ENCODE measurements around the gene EEIG1. TPM values are rescaled to one million over a fixed set of nuclear protein-coding genes. Genes with fewer than 3 reads are reported as not detected.

The EEIG1 gene
- total RNA-seq, 4 donors from 2014 or later, result 71.8 to 219 (median 122) TPM

GRCh38 chr9:127981559-127982121 lies 851 bp upstream of the EEIG1 start:
- no peaks in the 10 kb centered on the region for H3K27me3 ChIP-seq
- H3K9me3 ChIP-seq, result no peaks in the 10 kb centered on the region
- H3K4me1 ChIP-seq, result peaks cover 0 to 28% (median 18%) of the 10 kb centered on the region in 4 donors
- H3K36me3 ChIP-seq, result no peaks in the 10 kb centered on the region
- TF ChIP-seq CTCF (IDR thresholded peaks at IDR 0.05), result no peak
- no peak for TF ChIP-seq POLR2A (IDR thresholded peaks at IDR 0.05)
- H3K27ac ChIP-seq, result peak overlapping the region; percentile 95 to 99 (median 96)
- no peak for DNase-seq
- peak overlapping the region; percentile 91 to 97 (median 97) for H3K4me3 ChIP-seq

- Histone ChIP-seq H3K27ac (peak overlapping the region; percentile 95 to 99 (median 96)), H3K4me1 (peaks cover 0 to 40% (median 28%) of the 10 kb centered on the region in 4 donors), H3K36me3 (no peaks in the 10 kb centered on the region), H3K9me3 (no peaks in the 10 kb centered on the region), H3K27me3 (no peaks in the 10 kb centered on the region), H3K4me3 (peak overlapping the region; percentile 91 to 97 (median 97))
- peak; percentile 75 to 87 (median 86) for DNase-seq
- TF ChIP-seq POLR2A (IDR thresholded peaks at IDR 0.05) (peak; percentile 91 to 93), CTCF (IDR thresholded peaks at IDR 0.05) (no peak)
Observed at GRCh38 chr9:127980060-127980705, 606 bp downstream of the EEIG1 start.

DNA sequence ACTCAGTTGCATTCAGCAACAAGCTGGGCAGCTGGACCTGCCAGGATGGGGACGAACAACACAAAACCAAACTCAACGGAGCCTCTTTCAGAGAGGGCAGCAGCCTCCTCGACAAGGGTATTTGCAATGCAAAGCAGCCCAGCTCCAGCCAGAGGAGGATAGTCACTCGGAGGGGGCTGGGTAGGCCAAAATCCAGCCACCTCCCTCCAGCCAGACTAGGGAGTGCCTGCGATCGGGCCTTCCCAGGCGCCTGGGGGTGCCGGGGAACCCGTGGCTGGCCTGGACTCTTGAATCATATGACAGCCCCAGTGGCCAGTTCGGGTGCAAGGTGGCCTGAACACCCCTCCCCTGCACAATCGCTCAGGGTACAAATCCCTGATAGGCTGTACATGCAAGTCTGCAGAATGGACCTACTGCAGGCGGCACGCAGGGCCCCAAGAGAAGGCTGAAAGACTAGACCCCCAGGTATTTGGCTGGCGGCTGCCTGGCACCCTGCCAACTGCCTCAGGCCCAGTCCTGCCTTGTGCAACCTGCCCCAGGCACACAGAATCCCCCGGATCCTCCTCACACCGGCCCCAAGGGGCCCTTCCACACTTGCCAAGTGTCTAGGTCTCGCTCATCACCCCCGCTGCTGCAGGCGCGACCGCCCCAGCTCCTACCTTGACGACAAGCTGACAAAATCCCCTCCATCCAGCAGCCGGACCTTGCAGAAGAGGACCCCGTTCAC lies 1.3 kb downstream of the EEIG1 start:
- H3K36me3 ChIP-seq, result no peaks in the 10 kb centered on the region
- H3K27me3 ChIP-seq, result no peaks in the 10 kb centered on the region
- no peaks in the 10 kb centered on the region for H3K9me3 ChIP-seq
- peak overlapping the region; percentile 95 to 99 (median 96) for H3K27ac ChIP-seq
- peak; percentile 79 to 87 (median 81) for DNase-seq
- TF ChIP-seq POLR2A (IDR thresholded peaks at IDR 0.05) (peak; percentile 23 to 24), CTCF (IDR thresholded peaks at IDR 0.05) (peak in 1 of 6 experiments; percentile 15)
- peak overlapping the region; percentile 91 to 97 (median 97) for H3K4me3 ChIP-seq
- H3K4me1 ChIP-seq, result peaks cover 0 to 47% (median 32%) of the 10 kb centered on the region in 4 donors

- Histone ChIP-seq H3K9me3 (no peaks in the 10 kb centered on the region), H3K4me1 (peaks cover 2 to 53% (median 36%) of the 10 kb centered on the region in 4 donors), H3K27me3 (no peaks in the 10 kb centered on the region), H3K27ac (peak overlapping the region; percentile 95 to 99 (median 96)), H3K4me3 (peak overlapping the region; percentile 91 to 97 (median 97)), H3K36me3 (no peaks in the 10 kb centered on the region)
- TF ChIP-seq CTCF (IDR thresholded peaks at IDR 0.05) (no peak), POLR2A (IDR thresholded peaks at IDR 0.05) (no peak)
- no peak for DNase-seq
Observed at GRCh38 chr9:127979015-127979332, 1.8 kb downstream of the EEIG1 start.

GRCh38 chr9:127977884-127978647 lies 2.7 kb downstream of the EEIG1 start:
- H3K9me3 ChIP-seq, result no peaks in the 10 kb centered on the region
- H3K27ac ChIP-seq, result peak overlapping the region; percentile 95 to 99 (median 96)
- no peaks in the 10 kb centered on the region for H3K36me3 ChIP-seq
- peaks cover 6 to 57% (median 44%) of the 10 kb centered on the region in 4 donors for H3K4me1 ChIP-seq
- peak in 2 of 3 donors; percentile 76 to 79 for DNase-seq
- peak overlapping the region; percentile 91 to 97 (median 97) for H3K4me3 ChIP-seq
- TF ChIP-seq POLR2A (IDR thresholded peaks at IDR 0.05), result peak in 1 of 2 donors; percentile 12
- peak in 4 of 6 experiments; percentile 5 to 28 (median 16) for TF ChIP-seq CTCF (IDR thresholded peaks at IDR 0.05)
- no peaks in the 10 kb centered on the region for H3K27me3 ChIP-seq

Measured in Peyer's patch (tissue), 4 donors.